Measurements from ENCODE around the gene PECR.
"Not testable (repeated sequence)": the region's sequence is repeated elsewhere in the genome, so short reads cannot be mapped to it uniquely, and the experiment has no call there.

PECR gene

GRCh38 chr2:216103213-216103612, 21.6 kb upstream of the PECR start:
- no peak for DNase-seq

- no peak for DNase-seq
Measured at GRCh38 chr2:216101109-216101508, 19.5 kb upstream of the PECR start.

- DNase-seq = no peak
Measured at GRCh38 chr2:216098421-216099334, 17.1 kb upstream of the PECR start.

GRCh38 chr2:216094701-216095100, 13.1 kb upstream of the PECR start:
- DNase-seq = no peak

- DNase-seq = no peak
Measured at GRCh38 chr2:216092646-216093045, 11.0 kb upstream of the PECR start.

- DNase-seq = no peak
Measured at GRCh38 chr2:216090369-216090786, 8.8 kb upstream of the PECR start.

- no peak for DNase-seq
Measured at GRCh38 chr2:216086207-216086893, 4.7 kb upstream of the PECR start.

GRCh38 chr2:216084547-216084946, 2.9 kb upstream of the PECR start:
- peak; percentile 26 for DNase-seq

GRCh38 chr2:216083464-216084281, 2.1 kb upstream of the PECR start:
- no peak for DNase-seq

- peak; percentile 26 for DNase-seq
Measured at GRCh38 chr2:216082805-216083204, 1.2 kb upstream of the PECR start.

GRCh38 chr2:216082117-216082711, 605 bp upstream of the PECR start:
- DNase-seq = no peak

- no peak for DNase-seq
Measured at GRCh38 chr2:216081012-216081411, 597 bp downstream of the PECR start.

- not testable (repeated sequence) for DNase-seq
Measured at GRCh38 chr2:216080048-216080447, 1.6 kb downstream of the PECR start.

GRCh38 chr2:216078776-216079175, 2.8 kb downstream of the PECR start:
- no peak for DNase-seq

- DNase-seq = no peak
Measured at GRCh38 chr2:216075510-216076485, 5.8 kb downstream of the PECR start.

GRCh38 chr2:216074794-216075193, 6.8 kb downstream of the PECR start:
- no peak for DNase-seq

GRCh38 chr2:216074380-216074779, 7.2 kb downstream of the PECR start:
- no peak for DNase-seq

GRCh38 chr2:216073773-216074172, 7.8 kb downstream of the PECR start:
- DNase-seq = no peak

GRCh38 chr2:216072473-216072872, 9.1 kb downstream of the PECR start:
- DNase-seq = no peak

GRCh38 chr2:216071111-216071851, 10.3 kb downstream of the PECR start:
- no peak for DNase-seq

- no peak for DNase-seq
Measured at GRCh38 chr2:216070195-216070594, 11.4 kb downstream of the PECR start.

All from CD4-positive, alpha-beta T cell treated with Interleukin-15 for 1 hour (primary cell).